ENCODE data around the gene AUTS2.

DNA sequence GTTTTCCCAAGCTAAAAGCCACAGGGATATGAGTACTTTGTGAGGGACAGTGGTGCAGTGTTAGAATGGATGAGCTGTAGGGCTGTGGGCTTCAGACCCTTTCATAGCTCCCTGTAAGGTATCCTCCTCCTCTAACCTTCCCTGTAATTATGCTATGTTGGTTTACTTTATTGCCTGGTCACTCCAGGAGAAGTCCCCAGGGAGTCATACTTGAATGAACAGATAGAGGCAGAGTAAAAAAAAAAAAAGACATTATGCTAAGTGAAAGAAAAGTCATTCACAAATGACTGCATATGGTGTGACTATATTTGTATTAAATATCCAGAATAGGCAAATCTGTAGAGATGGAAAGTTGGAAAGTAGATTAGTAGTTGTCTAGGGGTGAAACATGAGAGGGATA, 434.4 kb downstream of the AUTS2 start:
- no peak for TF ChIP-seq POLR2AphosphoS5 (IDR thresholded peaks at IDR 0.05; ENCODE audit: low read depth)
- TF ChIP-seq, protein P1, sequence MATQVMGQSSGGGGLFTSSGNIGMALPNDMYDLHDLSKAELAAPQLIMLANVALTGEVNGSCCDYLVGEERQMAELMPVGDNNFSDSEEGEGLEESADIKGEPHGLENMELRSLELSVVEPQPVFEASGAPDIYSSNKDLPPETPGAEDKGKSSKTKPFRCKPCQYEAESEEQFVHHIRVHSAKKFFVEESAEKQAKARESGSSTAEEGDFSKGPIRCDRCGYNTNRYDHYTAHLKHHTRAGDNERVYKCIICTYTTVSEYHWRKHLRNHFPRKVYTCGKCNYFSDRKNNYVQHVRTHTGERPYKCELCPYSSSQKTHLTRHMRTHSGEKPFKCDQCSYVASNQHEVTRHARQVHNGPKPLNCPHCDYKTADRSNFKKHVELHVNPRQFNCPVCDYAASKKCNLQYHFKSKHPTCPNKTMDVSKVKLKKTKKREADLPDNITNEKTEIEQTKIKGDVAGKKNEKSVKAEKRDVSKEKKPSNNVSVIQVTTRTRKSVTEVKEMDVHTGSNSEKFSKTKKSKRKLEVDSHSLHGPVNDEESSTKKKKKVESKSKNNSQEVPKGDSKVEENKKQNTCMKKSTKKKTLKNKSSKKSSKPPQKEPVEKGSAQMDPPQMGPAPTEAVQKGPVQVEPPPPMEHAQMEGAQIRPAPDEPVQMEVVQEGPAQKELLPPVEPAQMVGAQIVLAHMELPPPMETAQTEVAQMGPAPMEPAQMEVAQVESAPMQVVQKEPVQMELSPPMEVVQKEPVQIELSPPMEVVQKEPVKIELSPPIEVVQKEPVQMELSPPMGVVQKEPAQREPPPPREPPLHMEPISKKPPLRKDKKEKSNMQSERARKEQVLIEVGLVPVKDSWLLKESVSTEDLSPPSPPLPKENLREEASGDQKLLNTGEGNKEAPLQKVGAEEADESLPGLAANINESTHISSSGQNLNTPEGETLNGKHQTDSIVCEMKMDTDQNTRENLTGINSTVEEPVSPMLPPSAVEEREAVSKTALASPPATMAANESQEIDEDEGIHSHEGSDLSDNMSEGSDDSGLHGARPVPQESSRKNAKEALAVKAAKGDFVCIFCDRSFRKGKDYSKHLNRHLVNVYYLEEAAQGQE (IDR thresholded peaks at IDR 0.05; ENCODE audit: insufficient replicate concordance, low read depth), result no peak
- no peak for TF ChIP-seq CTCF (IDR thresholded peaks at IDR 0.05; ENCODE audit: insufficient read depth, low read length)
- no peak for TF ChIP-seq SPI1 (IDR thresholded peaks at IDR 0.05; ENCODE audit: borderline replicate concordance, low read depth)

Data from HL-60 (cell line).